Frontal cortex (tissue), 4 donors: Measurements from ENCODE around the gene SEC16A. TPM values are rescaled to one million over a fixed set of nuclear protein-coding genes. Genes with fewer than 3 reads are reported as not detected.
A peak's percentile ranks its signal among the peaks of the same experiment; 100 is the strongest.

ENCODE experiments used
- DNase-seq, 2 donors: peaks; one replicate each; pipeline ENCODE4 v3.0.0; 2012; ENCODE audit warnings: low spot score in 2 of 2
- FAIRE-seq: peaks from 2 replicates; lab custom pipeline; 2012; peaks lifted over from hg19 to GRCh38; lab: Jason Lieb, UNC
- total RNA-seq: library from RNA; depleted of rRNA; stranded (reverse); fragments of >200 nt; gene quantifications from one replicate; pipeline ENCODE4 v1.2.3, GENCODE V29; 2014
- donor health status: control.
- donor health status: control.
- donor health status: control.

SEC16A gene
- total RNA-seq, 1 donor from 2014 or later, result 9.0 TPM

DNA sequence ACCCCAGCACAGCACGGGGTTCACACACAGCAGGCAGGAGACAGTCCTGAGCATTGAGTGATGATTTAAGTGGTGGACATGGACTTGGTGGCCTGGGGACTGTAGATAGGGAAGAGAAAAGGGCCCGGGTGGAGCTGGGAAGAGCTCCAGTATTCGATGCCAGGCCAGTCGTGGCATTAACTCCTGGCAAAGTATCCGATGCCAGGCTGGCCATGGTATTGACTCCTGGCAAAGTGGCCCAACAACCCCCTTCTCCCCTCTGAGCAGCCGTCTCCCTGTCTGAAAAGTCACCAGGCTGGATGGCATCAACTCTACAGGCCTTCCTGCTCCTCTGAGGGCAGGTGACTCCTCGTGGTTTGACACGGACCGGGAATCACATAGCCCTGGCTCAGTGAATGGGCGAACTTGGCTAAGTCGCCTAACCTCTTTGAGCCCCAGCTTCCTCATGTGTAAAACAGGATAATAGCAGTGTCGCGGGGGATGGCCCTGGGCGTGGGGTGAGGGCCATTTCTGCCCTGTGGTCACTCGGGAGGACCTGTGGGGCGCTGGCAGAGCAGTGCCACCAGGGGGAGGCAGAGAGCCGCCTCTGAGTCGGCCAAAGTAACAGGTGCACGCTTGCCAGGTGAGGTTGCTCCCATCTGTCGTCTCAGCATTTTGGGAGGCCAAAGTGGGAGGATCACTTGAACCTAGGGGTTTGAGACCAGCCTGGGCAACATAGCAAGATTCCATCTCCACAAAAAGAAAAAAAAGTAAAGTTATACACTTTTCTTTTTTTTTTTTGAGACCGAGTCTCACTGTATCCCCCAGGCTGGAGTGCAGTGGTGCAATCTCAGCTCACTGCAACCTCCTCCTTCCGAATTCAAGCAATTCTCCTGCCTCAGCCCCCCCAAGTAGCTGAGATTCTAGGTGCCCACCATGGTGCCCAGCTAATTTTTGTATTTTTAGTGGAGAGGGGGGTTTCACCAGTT, 5.7 kb upstream of the SEC16A start:
- peak in 1 of 2 donors; percentile 73 for DNase-seq
- no peak for FAIRE-seq

- DNase-seq (no peak), FAIRE-seq (no peak)
Measured at GRCh38 chr9:136487672-136488071, 4.8 kb upstream of the SEC16A start.

DNA sequence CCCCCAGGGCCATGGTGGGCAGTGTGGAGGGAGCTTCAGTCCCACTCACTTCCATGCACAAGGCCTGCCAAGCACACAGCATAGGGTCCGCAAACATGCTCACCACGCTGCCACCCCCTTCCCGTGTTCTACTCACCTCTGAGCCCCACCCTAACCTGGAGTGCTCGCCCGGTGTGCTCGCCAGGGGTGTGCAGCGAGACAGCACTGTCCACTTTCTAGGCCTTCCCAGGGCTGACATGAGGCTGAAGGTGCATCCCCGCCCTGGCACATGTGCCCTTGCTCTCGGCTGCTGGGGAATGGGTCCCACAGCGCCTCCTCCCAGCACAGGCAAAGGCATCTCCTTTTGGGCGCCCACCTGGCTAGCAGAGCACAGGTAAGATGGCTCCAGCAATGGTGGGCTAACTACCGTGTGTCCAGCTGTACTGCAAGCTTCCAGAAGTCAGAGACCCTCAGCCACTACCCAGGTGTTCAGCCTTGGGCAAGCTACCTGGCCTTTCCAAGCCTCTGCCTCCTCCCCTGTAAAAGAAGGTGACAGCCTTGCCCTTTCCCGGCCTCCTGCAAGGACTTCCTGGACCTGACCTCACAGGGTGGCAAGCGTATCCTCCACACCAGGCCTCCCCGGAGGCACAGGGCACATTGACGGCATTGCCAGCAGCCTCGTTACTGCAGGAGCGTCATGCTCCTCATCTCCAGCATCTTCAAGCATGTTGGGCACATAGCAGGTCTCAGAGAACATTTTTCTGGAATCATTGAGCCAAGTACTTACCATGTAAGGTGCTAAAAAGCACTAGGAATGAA, 4.2 kb upstream of the SEC16A start:
- no peak for FAIRE-seq
- DNase-seq, result no peak

DNA sequence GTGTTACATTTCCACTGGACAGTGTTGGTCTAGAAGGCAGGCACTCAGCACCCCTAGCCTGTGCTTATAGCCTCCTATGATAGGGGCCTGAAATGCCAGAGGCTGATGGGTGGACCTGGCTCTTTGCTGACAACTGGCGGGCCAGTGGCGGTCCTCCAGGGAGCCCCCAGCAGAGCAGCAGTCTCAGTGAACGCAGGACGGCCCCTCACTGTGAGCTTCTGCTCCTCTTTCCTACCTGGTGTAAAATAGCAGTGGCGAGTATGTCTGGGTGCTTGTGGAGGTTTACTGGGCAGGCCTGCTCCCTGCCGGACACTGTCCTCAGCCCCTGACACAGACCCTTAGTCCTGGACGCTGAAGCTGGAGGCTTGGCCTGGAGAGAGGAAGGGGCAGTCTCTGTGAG, 3.3 kb upstream of the SEC16A start:
- no peak for FAIRE-seq
- DNase-seq, result no peak

GRCh38 chr9:136485049-136486045, 2.5 kb upstream of the SEC16A start:
- FAIRE-seq (no peak), DNase-seq (no peak)

GRCh38 chr9:136484153-136485048, 1.6 kb upstream of the SEC16A start:
- no peak for DNase-seq
- FAIRE-seq, result no peak

- DNase-seq (peak; percentile 87 to 91), FAIRE-seq (no peak)
Measured at GRCh38 chr9:136483589-136484152, 831 bp upstream of the SEC16A start.

DNA sequence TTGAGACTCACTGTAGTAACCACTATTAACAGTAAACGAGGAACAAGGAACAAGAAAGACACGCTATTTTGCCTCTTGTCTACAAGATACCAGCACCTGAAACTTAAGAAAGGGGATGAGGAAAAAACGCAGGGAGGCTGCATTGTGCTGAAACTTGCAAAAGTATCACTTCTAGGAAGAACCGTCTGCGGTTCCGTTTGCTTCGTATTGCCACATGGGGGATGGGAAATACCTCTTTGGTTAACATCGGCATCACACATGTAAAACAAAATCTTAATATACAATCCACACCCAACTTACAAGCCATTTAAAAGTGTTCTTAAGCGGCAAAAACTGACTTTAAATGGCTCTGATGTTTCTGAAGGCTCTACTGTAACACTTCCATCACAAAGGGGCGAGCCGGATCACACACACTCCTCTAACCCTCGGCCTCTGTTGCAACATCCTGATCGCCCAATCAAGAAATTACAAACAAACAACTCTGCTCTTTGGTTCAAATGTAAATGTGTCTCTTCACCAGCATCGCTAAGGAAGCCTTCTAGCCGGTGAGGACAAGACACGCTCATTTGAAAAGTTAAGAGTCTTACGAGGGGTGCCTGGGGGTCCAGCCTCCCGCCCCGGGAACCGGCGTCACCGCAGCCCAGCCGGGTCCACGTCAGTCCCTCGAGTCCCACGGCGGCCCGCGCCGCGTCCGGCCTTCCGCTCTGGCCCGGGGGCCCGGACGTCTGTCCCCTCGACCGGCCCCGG, 621 bp downstream of the SEC16A start:
- DNase-seq (no peak), FAIRE-seq (no peak)

GRCh38 chr9:136481558-136481957, 1.3 kb downstream of the SEC16A start:
- FAIRE-seq (no peak), DNase-seq (no peak)

DNA sequence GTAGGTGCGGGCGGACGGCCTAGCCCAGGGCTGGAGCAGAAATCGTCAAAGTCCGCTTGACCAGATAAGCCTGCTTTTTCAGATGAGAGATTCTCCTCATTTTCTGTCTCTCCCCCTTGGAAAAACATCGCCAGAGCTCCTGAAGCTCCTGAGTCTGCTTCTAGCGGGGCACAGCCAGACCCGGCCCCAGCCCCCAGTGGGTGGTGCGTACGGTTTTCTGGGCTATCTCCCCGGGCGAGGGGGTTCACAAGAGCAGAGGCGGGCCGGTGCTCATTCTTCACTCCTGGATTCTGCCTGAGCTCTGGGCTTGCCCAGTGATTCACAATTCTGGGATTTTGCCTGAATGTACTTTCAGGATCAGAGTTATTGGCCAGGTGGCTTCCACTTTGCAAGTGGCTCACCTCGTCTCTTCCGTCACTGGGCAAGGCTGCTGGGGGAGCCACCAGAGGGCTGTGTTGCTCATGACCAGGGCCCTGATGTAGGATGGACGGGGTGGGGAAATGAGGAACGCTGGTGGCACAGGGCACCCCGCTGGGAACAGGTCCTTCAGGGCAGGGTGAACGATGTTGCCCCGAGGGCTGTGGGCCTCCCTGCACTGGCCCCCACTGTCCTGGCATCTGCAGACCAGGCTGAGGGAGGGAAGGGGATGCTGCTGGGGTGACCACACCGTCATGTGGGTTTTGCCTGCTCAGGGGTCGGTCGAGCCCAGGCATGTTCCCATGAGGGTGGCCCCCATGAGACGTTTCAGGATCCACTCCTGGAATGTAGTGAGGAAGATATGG, 6.3 kb downstream of the SEC16A start:
- DNase-seq (no peak), FAIRE-seq (no peak)

DNA sequence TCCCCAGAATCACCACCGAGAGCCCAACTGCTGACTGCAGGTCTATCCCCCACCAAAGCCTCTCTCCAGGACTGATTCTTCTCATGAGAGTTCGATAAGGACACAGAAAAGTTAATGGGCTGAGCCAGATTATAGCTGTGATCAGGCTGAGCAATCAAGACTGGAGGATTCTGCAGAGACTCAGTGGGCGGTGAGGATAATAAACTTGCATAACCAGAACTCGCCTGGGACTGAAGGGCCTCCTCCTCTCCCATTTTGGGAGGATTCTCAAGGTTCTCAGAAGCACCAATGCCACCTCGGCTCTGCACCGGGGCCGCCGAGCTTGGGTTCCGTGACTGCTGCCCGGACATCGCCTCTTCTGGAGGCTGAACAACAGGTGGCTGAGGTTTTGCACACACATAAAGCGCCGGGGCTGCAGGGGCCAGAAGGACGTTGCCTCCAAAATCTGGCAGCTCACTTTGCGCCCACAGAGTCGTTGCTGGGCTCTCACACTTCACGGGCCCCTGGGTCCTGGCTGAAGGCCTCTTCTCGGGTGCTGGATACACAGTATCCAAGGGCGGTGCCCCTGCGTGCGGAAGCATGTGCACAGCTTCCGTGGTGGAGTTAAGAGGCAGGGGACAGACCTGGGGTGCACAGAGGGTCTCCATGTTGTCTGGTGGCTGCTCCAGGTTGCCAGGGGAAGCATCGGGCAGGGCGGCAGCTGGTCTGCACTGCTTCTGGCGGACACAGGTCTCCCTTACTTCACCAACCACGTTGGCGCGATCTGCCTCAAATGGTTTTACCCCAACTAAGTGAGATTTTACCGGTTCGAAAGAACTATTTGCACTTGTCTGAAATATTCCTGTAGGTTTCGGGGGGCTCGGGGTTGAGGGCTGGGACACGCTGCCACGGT, 7.6 kb downstream of the SEC16A start:
- DNase-seq (no peak), FAIRE-seq (no peak)

- FAIRE-seq (no peak), DNase-seq (no peak)
Measured at GRCh38 chr9:136474021-136474640, 8.7 kb downstream of the SEC16A start.

DNA sequence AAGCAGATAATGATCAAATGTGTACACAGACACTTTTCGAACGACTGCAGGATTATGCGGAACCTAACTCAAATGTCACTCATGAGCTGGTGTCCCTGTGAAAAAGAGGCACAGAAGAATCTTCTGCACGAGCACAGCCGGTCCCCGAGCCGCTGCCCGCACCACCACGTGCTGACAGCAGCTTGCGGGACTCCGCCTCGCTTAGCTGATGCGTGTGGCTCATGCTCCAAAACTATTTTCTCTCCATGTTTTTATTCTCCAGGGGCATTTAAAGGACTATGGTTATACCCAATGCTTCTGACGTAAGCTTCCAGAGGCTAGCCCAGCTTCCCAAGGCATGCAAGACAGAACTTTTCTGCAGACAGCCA, 9.5 kb downstream of the SEC16A start:
- no peak for FAIRE-seq

GRCh38 chr9:136472640-136473353, 10.0 kb downstream of the SEC16A start:
- DNase-seq, result no peak
- FAIRE-seq, result no peak

More for the DNA sequence above, 9.5 kb downstream of the SEC16A start:
- no peak for DNase-seq
